PC-9 (cell line): ENCODE measurements around the gene SHC2. TPM values are rescaled to one million over a fixed set of nuclear protein-coding genes. Genes with fewer than 3 reads are reported as not detected.

Source experiments
- BruUV-seq: library from RNA; stranded (reverse); fragments of 400-500 nt; replicated peaks from 2 replicates; lab custom pipeline; 2021; lab: Mats Ljungman, UMichigan
- CTCF ChIA-PET: fragments of 300-600 bp; sonication (Branson Sonifier 250); formaldehyde crosslinking; loops from one replicate; lab custom pipeline; 2022; ENCODE audit warnings: antibody characterized with exemption; lab: Charles Lee
- POLR2A ChIA-PET: fragments of 300-600 bp; sonication (Branson Sonifier 250); formaldehyde crosslinking; loops from one replicate; lab custom pipeline; 2022; ENCODE audit warnings: antibody characterized with exemption; ENCODE audit not compliant: unreplicated experiment; lab: Charles Lee
- DNase-seq, 2 experiments: peaks; one replicate each; pipeline versions ENCODE4 v3.0.0 to v3.0.0-alpha.2; 2015 to 2022; ENCODE audit warnings: mixed read lengths in 1 of 2
- H2AFZ ChIP-seq: fragments of 200-600 bp; sonication (generic); 2 replicates; pipeline ENCODE4 v1.8.1; 2017; ENCODE audit warnings: antibody characterized with exemption
- H3F3A ChIP-seq: fragments of 200-600 bp; sonication (generic); 2 replicates; pipeline ENCODE4 v1.8.1; 2017; ENCODE audit warnings: antibody characterized with exemption, mild to moderate bottlenecking, low read depth; ENCODE audit not compliant: insufficient read depth
- H3K27ac ChIP-seq: fragments of 200-600 bp; sonication (generic); 2 replicates; pipeline ENCODE4 v1.6.1; 2016; ENCODE audit warnings: mixed run types
- H3K27me3 ChIP-seq: fragments of 200-600 bp; sonication (generic); 2 replicates; pipeline ENCODE4 v1.6.1; 2016; ENCODE audit warnings: low read depth, mixed run types; ENCODE audit not compliant: insufficient read depth
- H3K36me3 ChIP-seq: fragments of 200-600 bp; sonication (generic); 2 replicates; pipeline ENCODE4 v1.6.1; 2016; ENCODE audit warnings: low read depth, mixed run types
- H3K4me1 ChIP-seq: fragments of 200-600 bp; sonication (generic); replicated peaks from 2 replicates; pipeline ENCODE4 v1.6.1; 2016; ENCODE audit warnings: mixed run types; ENCODE audit not compliant: insufficient read depth
- H3K4me2 ChIP-seq: fragments of 200-600 bp; sonication (generic); 2 replicates; pipeline ENCODE4 v1.6.1; 2017; ENCODE audit warnings: mixed run types
- H3K4me3 ChIP-seq: fragments of 200-600 bp; sonication (generic); 2 replicates; pipeline ENCODE4 v1.6.1; 2016; ENCODE audit warnings: mixed run types
- H3K79me2 ChIP-seq: fragments of 200-600 bp; sonication (generic); 2 replicates; pipeline ENCODE4 v1.6.1; 2017; ENCODE audit warnings: low read depth, mixed run types
- H3K9me2 ChIP-seq: fragments of 200-600 bp; sonication (generic); 2 replicates; pipeline ENCODE4 v1.8.1; 2017; ENCODE audit warnings: mild to moderate bottlenecking; ENCODE audit not compliant: insufficient read depth
- H3K9me3 ChIP-seq: fragments of 200-600 bp; sonication (generic); 2 replicates; pipeline ENCODE4 v1.8.1; 2016; ENCODE audit warnings: low read depth; ENCODE audit not compliant: insufficient read depth
- H4K20me1 ChIP-seq: fragments of 200-600 bp; sonication (generic); 2 replicates; pipeline ENCODE4 v1.8.1; 2017; ENCODE audit not compliant: insufficient read depth
- EZH2 ChIP-seq: fragments of 200-600 bp; sonication (generic); IDR thresholded peaks from 2 replicates; pipeline ENCODE4 v1.8.0; 2017; ENCODE audit warnings: antibody characterized with exemption, low read depth
- intact Hi-C: fragments of 100-400 bp; cut with micrococcal nuclease; formaldehyde crosslinking; loops from one replicate; pipeline ENCODE4 v1.10.0; 2022; ENCODE audit not compliant: unreplicated experiment
- total RNA-seq: library from RNA; stranded (reverse); gene quantifications from 2 replicates; pipeline ENCODE4 v1.2.3, GENCODE V29; 2021
- TF ChIP-seq, protein P1 (sequence below): fragments of 200-600 bp; sonication (generic); conservative IDR thresholded peaks from 2 replicates; pipeline ENCODE4 v1.6.1; 2017; ENCODE audit warnings: mixed run types, antibody characterized with exemption, mild to moderate bottlenecking, moderate library complexity

SHC2 gene
- total RNA-seq, 1 experiment from 2014 or later: 0.70 TPM

DNA sequence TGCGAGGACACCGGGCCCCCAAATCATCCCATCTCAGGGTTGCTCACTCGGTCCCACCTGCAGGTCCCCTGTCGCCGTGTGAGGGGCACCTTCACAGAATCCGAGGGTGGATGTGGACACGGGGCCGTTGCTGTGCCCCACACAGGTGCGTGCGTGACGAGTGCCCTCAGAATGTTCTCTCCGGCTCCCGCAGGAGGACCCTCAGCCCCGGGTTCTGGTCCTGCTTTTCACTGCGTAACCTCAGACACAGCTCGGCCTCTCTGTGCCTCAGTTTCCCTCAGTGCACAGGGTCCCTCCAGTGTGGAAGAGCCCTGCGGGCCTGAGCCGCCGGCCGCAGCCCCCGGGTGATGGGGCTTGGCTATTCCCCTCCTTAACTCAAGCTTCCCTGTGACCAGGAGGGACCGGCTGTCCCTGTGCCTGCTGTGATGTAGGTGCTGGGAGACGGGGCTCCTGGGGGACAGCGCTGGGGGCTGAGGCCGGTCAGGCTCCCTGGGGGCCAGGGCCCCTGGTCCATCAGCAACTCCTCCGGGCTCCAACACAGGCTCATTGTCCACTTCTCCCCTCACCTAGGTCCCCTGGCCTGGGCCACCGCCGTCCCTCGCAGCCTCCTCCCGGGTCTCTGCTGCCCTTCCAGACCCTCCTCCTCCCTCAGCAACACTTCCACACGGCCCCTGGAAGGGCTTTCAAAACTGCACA is 4.8 kb downstream of the SHC2 start:
- POLR2A ChIA-PET: no interaction called here

DNA sequence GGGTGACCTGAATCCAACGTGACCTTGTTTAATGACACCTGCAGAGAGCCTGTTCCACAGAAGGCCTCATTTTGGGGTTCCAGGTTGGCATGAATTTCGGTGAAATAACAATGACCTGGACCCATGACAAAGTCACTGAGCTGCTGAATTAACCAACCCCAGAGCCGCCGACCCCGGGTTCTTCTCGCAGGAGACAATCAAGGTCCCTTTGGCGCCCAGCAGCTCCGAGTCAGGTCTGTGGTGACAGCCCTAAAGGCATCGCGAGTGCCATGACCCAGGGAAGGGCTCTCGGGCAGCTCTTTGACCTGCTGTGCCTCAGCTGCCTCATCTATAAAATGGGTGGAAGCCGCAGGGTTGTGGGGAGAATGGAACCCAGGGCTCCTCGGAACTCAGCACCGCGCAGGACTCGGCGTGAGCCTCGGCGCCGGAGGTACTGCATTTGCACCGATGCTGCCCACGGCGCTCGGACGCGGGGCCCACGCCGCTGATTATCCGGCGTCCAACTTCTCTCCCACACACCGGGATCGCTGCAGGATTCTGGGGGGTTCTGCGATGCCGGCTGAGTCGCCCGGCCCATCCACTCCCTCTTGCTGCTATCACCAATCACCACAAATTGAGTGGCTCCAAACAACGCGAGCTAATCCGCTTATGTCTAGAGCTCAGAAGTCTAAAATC is 5.7 kb downstream of the SHC2 start:
- H3K4me2 ChIP-seq: no peak overlapping the region
- intact Hi-C loops: no loop called here
- POLR2A ChIA-PET: no interaction called here
- no peaks in the 10 kb centered on the region for H3K79me2 ChIP-seq
- CTCF ChIA-PET: no interaction called here
- H3K9me2 ChIP-seq: no peaks in the 10 kb centered on the region
- H2AFZ ChIP-seq: no peak overlapping the region
- H3F3A ChIP-seq: peaks cover 16% of the 10 kb centered on the region; the same call in 1 of the 2 replicates
- H3K36me3 ChIP-seq: no peaks in the 10 kb centered on the region
- no peaks in the 10 kb centered on the region for H3K9me3 ChIP-seq
- no peak for TF ChIP-seq EZH2
- TF ChIP-seq, protein P1, sequence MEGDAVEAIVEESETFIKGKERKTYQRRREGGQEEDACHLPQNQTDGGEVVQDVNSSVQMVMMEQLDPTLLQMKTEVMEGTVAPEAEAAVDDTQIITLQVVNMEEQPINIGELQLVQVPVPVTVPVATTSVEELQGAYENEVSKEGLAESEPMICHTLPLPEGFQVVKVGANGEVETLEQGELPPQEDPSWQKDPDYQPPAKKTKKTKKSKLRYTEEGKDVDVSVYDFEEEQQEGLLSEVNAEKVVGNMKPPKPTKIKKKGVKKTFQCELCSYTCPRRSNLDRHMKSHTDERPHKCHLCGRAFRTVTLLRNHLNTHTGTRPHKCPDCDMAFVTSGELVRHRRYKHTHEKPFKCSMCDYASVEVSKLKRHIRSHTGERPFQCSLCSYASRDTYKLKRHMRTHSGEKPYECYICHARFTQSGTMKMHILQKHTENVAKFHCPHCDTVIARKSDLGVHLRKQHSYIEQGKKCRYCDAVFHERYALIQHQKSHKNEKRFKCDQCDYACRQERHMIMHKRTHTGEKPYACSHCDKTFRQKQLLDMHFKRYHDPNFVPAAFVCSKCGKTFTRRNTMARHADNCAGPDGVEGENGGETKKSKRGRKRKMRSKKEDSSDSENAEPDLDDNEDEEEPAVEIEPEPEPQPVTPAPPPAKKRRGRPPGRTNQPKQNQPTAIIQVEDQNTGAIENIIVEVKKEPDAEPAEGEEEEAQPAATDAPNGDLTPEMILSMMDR: no peak
- H3K27me3 ChIP-seq: peaks cover 51% of the 10 kb centered on the region
- H3K4me3 ChIP-seq: no peak overlapping the region
- H3K4me1 ChIP-seq: no peaks in the 10 kb centered on the region
- H3K27ac ChIP-seq: no peak overlapping the region
- BruUV-seq: no TSS peak
- no peak for DNase-seq
- no peaks in the 10 kb centered on the region for H4K20me1 ChIP-seq

More for the DNA sequence above, 4.8 kb downstream of the SHC2 start:
- TF ChIP-seq EZH2: no peak
- TF ChIP-seq, protein P1: no peak
- no peak overlapping the region for H2AFZ ChIP-seq
- H3K27ac ChIP-seq: no peak overlapping the region
- BruUV-seq: no TSS peak
- H3K9me3 ChIP-seq: no peaks in the 10 kb centered on the region
- no peaks in the 10 kb centered on the region for H3K4me1 ChIP-seq
- peaks cover 13% of the 10 kb centered on the region; the same call in 1 of the 2 replicates for H3F3A ChIP-seq
- H3K4me3 ChIP-seq: no peak overlapping the region
- peaks cover 51% of the 10 kb centered on the region for H3K27me3 ChIP-seq
- no peak for DNase-seq
- no peaks in the 10 kb centered on the region for H4K20me1 ChIP-seq
- no peak overlapping the region for H3K4me2 ChIP-seq
- no peaks in the 10 kb centered on the region for H3K9me2 ChIP-seq
- H3K79me2 ChIP-seq: no peaks in the 10 kb centered on the region
- CTCF ChIA-PET: no interaction called here
- no peaks in the 10 kb centered on the region for H3K36me3 ChIP-seq
- intact Hi-C loops: no loop called here

DNA sequence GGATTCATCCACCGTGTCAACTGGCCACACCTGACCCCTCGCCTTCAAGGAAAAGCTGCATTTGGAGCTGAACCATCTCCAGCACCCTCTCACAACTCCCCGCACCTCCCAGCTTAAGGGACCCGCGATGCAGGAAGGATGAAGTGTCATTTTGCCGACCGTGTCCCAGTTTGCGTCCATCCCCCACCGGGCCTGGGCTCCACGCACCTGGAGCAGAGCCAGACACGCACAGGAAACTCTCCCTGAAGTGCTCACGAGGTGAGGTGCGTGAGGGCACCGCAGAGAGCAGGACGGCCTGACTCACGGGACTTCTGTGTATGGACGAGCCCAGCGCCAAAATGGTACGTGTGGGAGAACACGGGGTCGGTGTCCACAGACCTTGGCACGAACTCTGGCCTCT is 7.2 kb downstream of the SHC2 start:
- Histone ChIP-seq H3K27ac (no peak overlapping the region), H3K4me3 (no peak overlapping the region), H3K4me2 (no peak overlapping the region), H2AFZ (no peak overlapping the region), H3K79me2 (no peaks in the 10 kb centered on the region), H3K36me3 (no peaks in the 10 kb centered on the region), H3K4me1 (no peaks in the 10 kb centered on the region), H3K9me3 (no peaks in the 10 kb centered on the region), H4K20me1 (no peaks in the 10 kb centered on the region), H3F3A (peaks cover 11% of the 10 kb centered on the region; the same call in 1 of the 2 replicates), H3K9me2 (no peaks in the 10 kb centered on the region), H3K27me3 (peaks cover 46% of the 10 kb centered on the region)
- no peak for TF ChIP-seq EZH2
- TF ChIP-seq, protein P1: no peak
- POLR2A ChIA-PET: no interaction called here
- BruUV-seq: no TSS peak
- intact Hi-C loops: no loop called here
- no peak for DNase-seq
- CTCF ChIA-PET: no interaction called here
